HFF-Myc (cell line): ENCODE results near the gene MRS2.
"Not testable (repeated sequence)": the region's sequence is repeated elsewhere in the genome, so short reads cannot be mapped to it uniquely, and the experiment has no call there.

Experiments
- DNase-seq: peaks from one replicate; pipeline ENCODE4 v3.0.0-alpha.2; 2011; ENCODE audit warnings: low read depth; ENCODE audit errors: extremely low read depth
- H3K4me3 ChIP-seq: replicated peaks from 2 replicates; pipeline ENCODE4 v1.5.1; 2011; ENCODE audit warnings: low read depth, mild to moderate bottlenecking, control low read depth, low read length
- CTCF ChIP-seq: IDR thresholded peaks from 2 replicates; pipeline ENCODE4 v1.5.1; 2012; ENCODE audit warnings: mild to moderate bottlenecking, low read depth, low read length, control low read depth; ENCODE audit errors: missing control alignments

The MRS2 gene

GRCh38 chr6:24391756-24392405 is 10.9 kb upstream of the MRS2 start:
- TF ChIP-seq CTCF, result no peak
- H3K4me3 ChIP-seq, result no peak overlapping the region
- DNase-seq, result no peak

GRCh38 chr6:24394061-24394779 is 8.5 kb upstream of the MRS2 start:
- TF ChIP-seq CTCF, result no peak
- H3K4me3 ChIP-seq, result no peak overlapping the region
- DNase-seq, result no peak

GRCh38 chr6:24394780-24395437 is 7.8 kb upstream of the MRS2 start:
- no peak overlapping the region for H3K4me3 ChIP-seq
- DNase-seq, result no peak
- TF ChIP-seq CTCF, result no peak

GRCh38 chr6:24396824-24397223 is 5.9 kb upstream of the MRS2 start:
- DNase-seq, result no peak
- no peak for TF ChIP-seq CTCF
- no peak overlapping the region for H3K4me3 ChIP-seq

- no peak overlapping the region for H3K4me3 ChIP-seq
- DNase-seq, result no peak
- TF ChIP-seq CTCF, result no peak
These were observed 5.1 kb upstream of the MRS2 start for GRCh38 chr6:24397631-24398030.

- DNase-seq, H3K4me3 ChIP-seq: not testable (repeated sequence)
These were observed 2.4 kb upstream of the MRS2 start for GRCh38 chr6:24400045-24401039.

GRCh38 chr6:24401458-24401857 is 1.3 kb upstream of the MRS2 start:
- DNase-seq, result no peak
- TF ChIP-seq CTCF, result no peak
- no peak overlapping the region for H3K4me3 ChIP-seq
